HG02759 (cell line): Measurements from ENCODE around the gene KLK10.
"Not testable (repeated sequence)": the region's sequence is repeated elsewhere in the genome, so short reads cannot be mapped to it uniquely, and the experiment has no call there.

Experiments
- ATAC-seq: cut with Tn5 transposase; IDR thresholded peaks from one replicate; pipeline ENCODE4 v1.9.1; 2021; ENCODE audit warnings: mild to moderate bottlenecking, moderate library complexity; ENCODE audit not compliant: unreplicated experiment

KLK10 gene

DNA sequence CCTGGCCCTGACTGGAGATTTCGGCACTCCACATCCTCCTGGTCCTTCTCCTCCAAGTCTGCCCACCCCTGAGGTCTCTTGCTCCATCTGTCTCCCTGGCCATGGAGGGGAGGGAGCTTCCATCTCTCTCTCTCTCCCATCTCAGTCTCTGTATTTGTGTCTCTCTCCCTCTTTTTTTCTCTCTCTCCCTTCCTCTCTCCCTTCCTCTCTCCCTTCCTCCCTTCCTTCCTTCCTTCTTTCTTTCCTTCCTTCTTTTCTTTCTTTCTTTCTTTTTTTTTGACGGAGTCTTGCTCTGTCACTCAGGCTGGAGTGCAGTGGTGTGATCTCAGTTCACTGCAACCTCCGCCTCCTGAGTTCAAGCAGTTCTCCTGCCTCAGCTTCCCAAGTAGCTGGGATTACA lies 49.7 kb downstream of the KLK10 start:
- ATAC-seq = not testable (repeated sequence)

DNA sequence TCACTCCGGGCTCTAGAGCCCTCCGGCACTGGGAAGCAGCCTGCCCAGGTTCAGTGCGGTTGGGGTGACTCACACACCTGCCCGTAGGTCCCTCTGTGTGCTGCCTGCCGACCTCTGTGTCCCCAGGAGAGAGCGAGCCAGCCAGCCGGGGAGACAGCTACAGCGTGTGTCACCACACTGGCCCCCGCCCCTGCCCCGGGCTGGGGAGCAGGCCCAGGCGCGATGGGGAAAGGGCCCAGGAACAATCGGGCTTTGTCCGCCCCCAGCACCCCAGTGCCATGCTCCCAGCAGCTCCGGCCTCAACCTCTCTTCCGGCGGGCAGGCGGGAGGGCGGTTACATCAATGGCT lies 50.1 kb downstream of the KLK10 start, which contains the start of gene KLK6:
Gene KLK6 (minus strand): TSS at position 179 of the 348 bp plus-strand sequence. CDS start 1,487 bp downstream, outside the sequence.
- no peak for ATAC-seq

DNA sequence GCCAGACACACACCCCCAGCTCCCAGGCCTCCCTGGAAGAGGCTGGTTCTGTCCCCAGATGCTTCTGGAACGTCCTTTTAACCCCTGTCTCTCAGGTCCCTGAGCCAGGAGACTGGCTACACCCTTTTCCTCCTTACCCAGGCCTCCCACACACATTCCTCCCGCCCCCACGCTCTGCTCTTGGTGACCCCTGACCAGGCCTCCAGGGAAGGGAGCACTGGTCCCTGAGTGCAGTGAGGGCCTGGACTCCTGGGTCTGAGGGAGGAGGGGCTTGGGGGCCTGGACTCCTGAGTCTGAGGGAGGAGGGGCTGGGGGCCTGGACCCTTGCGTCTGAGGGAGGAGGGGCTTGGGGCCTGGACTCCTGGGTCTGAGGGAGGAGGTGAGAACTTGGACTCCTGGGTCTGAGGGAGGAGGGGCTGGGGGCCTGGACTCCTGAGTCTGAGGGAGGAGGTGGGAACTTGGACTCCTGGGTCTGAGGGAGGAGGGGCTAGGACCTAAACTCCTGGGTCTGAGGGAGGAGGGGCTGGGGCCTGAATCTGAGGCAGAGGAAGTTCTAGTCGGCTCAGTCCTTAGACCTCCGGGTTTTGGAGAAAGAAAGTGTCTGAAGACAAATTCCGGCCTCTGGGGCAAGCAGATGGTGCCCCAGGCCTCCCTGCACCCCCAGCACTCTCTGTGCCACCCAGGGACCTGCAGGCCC lies 50.6 kb downstream of the KLK10 start:
- no peak for ATAC-seq

DNA sequence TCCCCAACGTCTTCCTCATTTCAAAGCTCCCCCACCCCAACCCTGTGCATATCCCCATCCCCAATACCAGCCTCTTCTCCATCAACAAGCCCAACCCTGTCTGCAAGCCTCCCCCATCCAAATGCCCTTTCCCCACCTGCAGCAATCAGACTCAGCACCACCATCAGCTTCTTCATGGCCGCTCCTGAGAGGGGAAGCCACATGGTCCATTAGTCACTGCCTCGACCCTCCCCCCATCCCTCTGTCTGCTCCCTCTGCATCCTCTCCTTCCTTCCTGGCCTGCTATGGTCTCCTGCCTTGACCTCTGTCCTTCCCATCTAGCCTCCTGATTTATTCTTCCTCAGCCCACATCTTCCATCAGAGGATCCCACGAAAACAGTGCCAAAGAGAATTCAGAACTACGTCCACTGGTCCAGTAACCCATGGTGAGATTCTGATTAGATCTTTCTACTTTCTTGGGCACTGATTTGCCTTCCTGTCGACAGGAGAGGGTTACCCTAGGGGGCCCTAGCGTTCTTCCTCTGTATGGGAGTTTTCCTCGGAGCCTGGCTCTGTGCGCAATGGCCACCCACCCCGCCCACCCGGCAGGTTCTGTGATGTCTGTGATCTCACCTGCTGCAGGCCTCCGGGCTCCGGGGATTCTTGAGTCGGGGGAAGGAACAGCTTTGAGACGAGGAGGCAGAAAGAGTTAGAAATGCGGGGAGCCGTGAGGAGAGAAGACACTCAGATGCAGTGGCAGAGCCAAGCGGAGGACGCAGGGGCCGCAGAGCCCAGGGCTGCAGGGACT lies 51.4 kb downstream of the KLK10 start:
- no peak for ATAC-seq

DNA sequence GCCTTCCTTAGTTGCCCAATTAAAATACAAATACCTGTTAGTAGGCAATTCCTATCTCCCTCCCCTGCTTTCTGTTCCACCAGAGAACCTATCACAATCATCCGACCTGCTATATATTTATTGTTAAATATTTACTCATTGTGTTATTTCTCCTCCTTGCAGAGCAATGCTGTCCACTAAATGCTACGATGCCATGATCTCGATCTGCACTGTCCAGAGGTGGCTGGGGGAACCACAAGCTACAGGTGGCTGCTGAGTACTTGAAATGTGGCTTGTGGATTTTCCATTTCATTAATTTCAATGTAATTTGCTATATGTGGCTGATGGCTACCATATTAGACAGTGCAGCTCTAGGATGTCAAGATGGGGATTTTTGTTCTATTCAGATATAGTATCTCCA lies 55.2 kb downstream of the KLK10 start:
- ATAC-seq = no peak

DNA sequence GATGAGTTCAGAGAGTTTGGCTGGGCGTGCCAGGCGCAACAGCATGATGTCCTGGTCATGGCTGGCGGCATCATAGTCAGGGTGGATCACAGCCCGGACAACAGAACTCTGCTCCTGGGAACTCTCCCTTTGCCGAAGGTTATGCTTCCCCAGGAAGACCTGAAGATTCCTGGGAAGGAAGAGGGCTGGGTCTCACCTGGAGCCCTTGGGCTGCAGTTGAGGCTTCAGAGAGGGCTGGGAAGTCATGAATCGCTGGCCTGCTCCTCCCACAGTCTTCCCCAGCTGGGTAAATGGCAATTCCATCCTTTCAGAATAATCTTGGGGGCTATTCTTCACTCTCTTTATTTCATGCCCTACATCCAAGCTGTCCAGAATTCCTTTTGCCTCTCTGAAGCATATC lies 56.1 kb downstream of the KLK10 start:
- no peak for ATAC-seq
